GM20431 (cell line): ENCODE data around the gene MLLT3.

Experiments used
- in situ Hi-C: fragments of 300-500 bp; cut with MseI, MboI; formaldehyde crosslinking; loops from one replicate; pipeline ENCODE4 v1.15.0; 2020; ENCODE audit warnings: low sequenced_read_pairs; ENCODE audit not compliant: unreplicated experiment

The MLLT3 gene

GRCh38 chr9:20300430-20301115 is 321.7 kb downstream of the MLLT3 start:
- in situ Hi-C loops: no loop called here

- in situ Hi-C loops: no loop called here
These were observed 324.6 kb downstream of the MLLT3 start for GRCh38 chr9:20297646-20298084.

GRCh38 chr9:20295555-20295954 is 326.7 kb downstream of the MLLT3 start:
- in situ Hi-C loops: no loop called here

- in situ Hi-C loops: no loop called here
These were observed 328.1 kb downstream of the MLLT3 start for GRCh38 chr9:20294046-20294750.

GRCh38 chr9:20292002-20292401 is 330.3 kb downstream of the MLLT3 start:
- in situ Hi-C loops: no loop called here
